HUES48 (cell line): ENCODE data around the gene UQCC3.

Experiments used
- H3K27ac ChIP-seq: one replicate; pipeline ENCODE4 v1.7.0; 2013; ENCODE audit warnings: low read depth, low read length, inconsistent platforms
- H3K27me3 ChIP-seq: 2 replicates; pipeline ENCODE4 v1.6.1; 2013; ENCODE audit warnings: mild to moderate bottlenecking, low read length; ENCODE audit not compliant: control insufficient read depth, insufficient read depth
- H3K36me3 ChIP-seq: 2 replicates; pipeline ENCODE4 v1.6.1; 2013; ENCODE audit warnings: low read length; ENCODE audit not compliant: control insufficient read depth, insufficient read depth
- H3K4me1 ChIP-seq: 2 replicates; pipeline ENCODE4 v1.6.1; 2013; ENCODE audit warnings: mild to moderate bottlenecking, low read length; ENCODE audit not compliant: control insufficient read depth, insufficient read depth
- H3K4me3 ChIP-seq: 2 replicates; pipeline ENCODE4 v1.5.1; 2013; ENCODE audit warnings: mild to moderate bottlenecking, low read depth, low read length
- H3K9ac ChIP-seq: 2 replicates; pipeline ENCODE4 v1.6.1; 2013; ENCODE audit warnings: mild to moderate bottlenecking, low read depth, low read length, moderate library complexity
- H3K9me3 ChIP-seq: 2 replicates; pipeline ENCODE4 v1.6.1; 2013; ENCODE audit warnings: low read length; ENCODE audit not compliant: control insufficient read depth, insufficient read depth

Gene UQCC3

GRCh38 chr11:62671608-62672389, at the start of gene UQCC3, which contains the start of gene LBHD1:
UQCC3 (plus strand) TSS chr11:62671673; CDS start chr11:62671746, 73 bp downstream.
LBHD1 (minus strand) TSS chr11:62672267; CDS start chr11:62670031, 2,236 bp downstream.
- H3K9me3 ChIP-seq: no peaks in the 10 kb centered on the region
- H3K27ac ChIP-seq: peak within 1 kb of the TSS; percentile 96
- H3K4me1 ChIP-seq: peaks cover 5% of the 10 kb centered on the region; the same call in 1 of the 2 replicates
- no peaks in the 10 kb centered on the region for H3K27me3 ChIP-seq
- peaks cover 36% of the 10 kb centered on the region for H3K36me3 ChIP-seq
- H3K9ac ChIP-seq: peak within 1 kb of the TSS; percentile 83
- peak within 1 kb of the TSS; percentile 87 for H3K4me3 ChIP-seq

GRCh38 chr11:62622476-62623089, 48.9 kb upstream of the UQCC3 start:
- peaks cover 32% of the 10 kb centered on the region for H3K36me3 ChIP-seq
- H3K4me3 ChIP-seq: peak overlapping the region; percentile 87
- H3K9me3 ChIP-seq: no peaks in the 10 kb centered on the region
- peak overlapping the region; percentile 95 for H3K27ac ChIP-seq
- H3K9ac ChIP-seq: peak overlapping the region; percentile 23; the same call in 1 of the 2 replicates
- peaks cover 9% of the 10 kb centered on the region; the same call in 1 of the 2 replicates for H3K4me1 ChIP-seq
- H3K27me3 ChIP-seq: no peaks in the 10 kb centered on the region

- H3K9ac ChIP-seq: no peak overlapping the region
- no peak overlapping the region for H3K4me3 ChIP-seq
- H3K36me3 ChIP-seq: peaks cover 81% of the 10 kb centered on the region
- H3K9me3 ChIP-seq: no peaks in the 10 kb centered on the region
- no peaks in the 10 kb centered on the region for H3K27me3 ChIP-seq
- no peaks in the 10 kb centered on the region for H3K4me1 ChIP-seq
- H3K27ac ChIP-seq: no peak overlapping the region
Observed at GRCh38 chr11:62627713-62628112, 43.8 kb upstream of the UQCC3 start.

GRCh38 chr11:62632492-62632891, 39.0 kb upstream of the UQCC3 start:
- H3K4me3 ChIP-seq: no peak overlapping the region
- no peak overlapping the region for H3K9ac ChIP-seq
- H3K27ac ChIP-seq: no peak overlapping the region
- no peaks in the 10 kb centered on the region for H3K4me1 ChIP-seq
- H3K9me3 ChIP-seq: no peaks in the 10 kb centered on the region
- peaks cover 94% of the 10 kb centered on the region for H3K36me3 ChIP-seq
- no peaks in the 10 kb centered on the region for H3K27me3 ChIP-seq

GRCh38 chr11:62644220-62644619, 27.3 kb upstream of the UQCC3 start:
- no peaks in the 10 kb centered on the region for H3K27me3 ChIP-seq
- H3K4me1 ChIP-seq: no peaks in the 10 kb centered on the region
- no peak overlapping the region for H3K9ac ChIP-seq
- H3K36me3 ChIP-seq: peaks cover 42% of the 10 kb centered on the region
- no peak overlapping the region for H3K27ac ChIP-seq
- H3K9me3 ChIP-seq: no peaks in the 10 kb centered on the region
- no peak overlapping the region for H3K4me3 ChIP-seq

- Histone ChIP-seq H3K4me1 (no peaks in the 10 kb centered on the region), H3K27ac (peak overlapping the region; percentile 98), H3K9ac (peak overlapping the region; percentile 97), H3K36me3 (peaks cover 44% of the 10 kb centered on the region), H3K9me3 (no peaks in the 10 kb centered on the region), H3K27me3 (no peaks in the 10 kb centered on the region), H3K4me3 (peak overlapping the region; percentile 95)
Observed at GRCh38 chr11:62645671-62645945, 25.9 kb upstream of the UQCC3 start.

- H3K27me3 ChIP-seq: no peaks in the 10 kb centered on the region
- H3K9me3 ChIP-seq: no peaks in the 10 kb centered on the region
- peaks cover 44% of the 10 kb centered on the region for H3K36me3 ChIP-seq
- H3K27ac ChIP-seq: peak within 1 kb of the TSS; percentile 98
- H3K4me1 ChIP-seq: no peaks in the 10 kb centered on the region
- H3K9ac ChIP-seq: peak within 1 kb of the TSS; percentile 97
- H3K4me3 ChIP-seq: peak within 1 kb of the TSS; percentile 95
Observed at GRCh38 chr11:62645946-62646824, 25.3 kb upstream of the UQCC3 start, which contains the start of gene GANAB. GANAB (minus strand) TSS chr11:62646613; CDS start chr11:62646599, 14 bp downstream.

- Histone ChIP-seq H3K27me3 (no peaks in the 10 kb centered on the region), H3K4me1 (no peaks in the 10 kb centered on the region), H3K36me3 (peaks cover 44% of the 10 kb centered on the region), H3K9ac (no peak overlapping the region), H3K27ac (peak overlapping the region; percentile 52), H3K4me3 (peak overlapping the region; percentile 1; the same call in 1 of the 2 replicates), H3K9me3 (no peaks in the 10 kb centered on the region)
Observed at GRCh38 chr11:62646825-62647608, 24.5 kb upstream of the UQCC3 start.

GRCh38 chr11:62647609-62648005, 23.9 kb upstream of the UQCC3 start:
- H3K36me3 ChIP-seq: peaks cover 42% of the 10 kb centered on the region
- H3K9me3 ChIP-seq: no peaks in the 10 kb centered on the region
- no peaks in the 10 kb centered on the region for H3K27me3 ChIP-seq
- no peak overlapping the region for H3K4me3 ChIP-seq
- no peak overlapping the region for H3K9ac ChIP-seq
- no peak overlapping the region for H3K27ac ChIP-seq
- H3K4me1 ChIP-seq: 0 out of 2 replicates have a peak, but pooled peaks cover 4% of the 10 kb centered on the region
